HCT116 (cell line): ENCODE data around the gene CACNA1G. TPM values are rescaled to one million over a fixed set of nuclear protein-coding genes. Genes with fewer than 3 reads are reported as not detected.

Source experiments
- ATAC-seq: fragments of 200-7000 bp; cut with Tn5 transposase; 2 replicates; pipeline ENCODE4 v1.9.1; 2020; ENCODE audit warnings: mild to moderate bottlenecking, moderate library complexity
- BruUV-seq: library from RNA; stranded (reverse); fragments of 400-500 nt; replicated peaks from 2 replicates; lab custom pipeline; 2021; lab: Mats Ljungman, UMichigan
- CTCF ChIA-PET: fragments of 300-600 bp; sonication (Branson Sonifier 250); formaldehyde crosslinking; loops from one replicate; lab custom pipeline; 2021; ENCODE audit warnings: antibody characterized with exemption; lab: Charles Lee
- POLR2A ChIA-PET: fragments of 300-600, 350-600 bp; sonication (Branson Sonifier 250); formaldehyde crosslinking; loops from one replicate; lab custom pipeline; 2021; ENCODE audit warnings: antibody characterized with exemption; lab: Charles Lee
- RAD21 ChIA-PET, 2 experiments: fragments of 300-600 bp; sonication (Branson Sonifier 250); formaldehyde crosslinking; loops; one replicate each; lab custom pipeline; 2023; ENCODE audit warnings: low total read pairs in 2 of 2; ENCODE audit not compliant: uncharacterized antibody in 2 of 2, unreplicated experiment in 2 of 2, low non-redundant PET in 1 of 2; lab: Charles Lee
- DNase-seq: peaks from one replicate; pipeline ENCODE4 v3.0.0-alpha.2; 2010; ENCODE audit warnings: low read depth, low spot score
- H2AFZ ChIP-seq: fragments of 200-600 bp; shearing (Covaris generic), sonication (generic); 2 replicates; pipeline ENCODE4 v1.6.1; 2017; ENCODE audit warnings: low read depth, mixed run types, mixed read lengths, antibody characterized with exemption, low read length; ENCODE audit not compliant: poor library complexity, severe bottlenecking
- H3K27ac ChIP-seq: 2 replicates; pipeline ENCODE4 v1.5.1; 2012; ENCODE audit warnings: low read depth, low read length
- H3K27me3 ChIP-seq: fragments of 200-600 bp; sonication (generic); 2 replicates; pipeline ENCODE4 v1.6.1; 2016; ENCODE audit warnings: mixed run types, low read length, mixed read lengths; ENCODE audit not compliant: insufficient read depth
- H3K36me3 ChIP-seq, 2 experiments: fragments of 200-500 bp in 1 of 2; fragments of 200-600 bp in 1 of 2; sonication (Bioruptor generic) in 1 of 2; sonication (generic) in 1 of 2; 2 replicates each; pipeline versions ENCODE4 v1.5.1 to v1.6.1; 2014 to 2016; ENCODE audit warnings: low read length in 2 of 2, inconsistent platforms in 1 of 2, mixed read lengths in 1 of 2, mixed run types in 1 of 2; ENCODE audit not compliant: insufficient read depth in 2 of 2, control insufficient read depth in 1 of 2
- H3K4me1 ChIP-seq, 2 experiments: fragments of 200-600 bp in 1 of 2; sonication (generic) in 1 of 2; 2 replicates each; pipeline versions ENCODE4 v1.5.1 to v1.6.1; 2012 to 2017; ENCODE audit warnings: low read length in 2 of 2, inconsistent platforms in 1 of 2, mild to moderate bottlenecking in 1 of 2, mixed read lengths in 1 of 2, mixed run types in 1 of 2, moderate library complexity in 1 of 2; ENCODE audit not compliant: insufficient read depth in 2 of 2, control insufficient read depth in 1 of 2
- H3K4me2 ChIP-seq: fragments of 200-600 bp; sonication (generic); 2 replicates; pipeline ENCODE4 v1.6.1; 2017; ENCODE audit warnings: mixed run types, low read length, mixed read lengths
- H3K4me3 ChIP-seq, 2 experiments: fragments of 200-600 bp in 1 of 2; sonication (generic) in 1 of 2; replicated peaks in 1 of 2; 2 replicates each; pipeline ENCODE4 v1.5.1; 2011 to 2016; ENCODE audit warnings: low read length in 2 of 2, control low read depth in 1 of 2, low read depth in 1 of 2, mild to moderate bottlenecking in 1 of 2, mixed read lengths in 1 of 2, mixed run types in 1 of 2
- H3K79me2 ChIP-seq: fragments of 200-600 bp; sonication (generic); 2 replicates; pipeline ENCODE4 v1.6.1; 2017; ENCODE audit warnings: mild to moderate bottlenecking, mixed run types, low read length, moderate library complexity, mixed read lengths; ENCODE audit not compliant: insufficient read depth
- H3K9ac ChIP-seq: fragments of 200-600 bp; sonication (generic); 2 replicates; pipeline ENCODE4 v1.6.1; 2016; ENCODE audit warnings: low read length, mixed read lengths
- H3K9me2 ChIP-seq: fragments of 200-600 bp; sonication (generic), shearing (Covaris generic); 2 replicates; pipeline ENCODE4 v1.6.1; 2017; ENCODE audit warnings: mixed run types, mild to moderate bottlenecking, moderate library complexity; ENCODE audit not compliant: insufficient read depth
- H3K9me3 ChIP-seq, 2 experiments: fragments of 200-500 bp in 1 of 2; fragments of 200-600 bp in 1 of 2; sonication (Bioruptor generic) in 1 of 2; sonication (generic) in 1 of 2; 2 replicates each; pipeline ENCODE4 v1.6.1; 2014 to 2017; ENCODE audit warnings: low read length in 2 of 2, mixed read lengths in 2 of 2, inconsistent platforms in 1 of 2, low read depth in 1 of 2, mild to moderate bottlenecking in 1 of 2, mixed run types in 1 of 2, moderate library complexity in 1 of 2; ENCODE audit not compliant: control insufficient read depth in 1 of 2, insufficient read depth in 1 of 2
- H4K20me1 ChIP-seq: fragments of 200-600 bp; sonication (generic), shearing (Covaris generic); 2 replicates; pipeline ENCODE4 v1.6.1; 2017; ENCODE audit warnings: mixed run types, mild to moderate bottlenecking, moderate library complexity; ENCODE audit not compliant: insufficient read depth
- CBX3 ChIP-seq: IDR thresholded peaks from 2 replicates; pipeline ENCODE4 v1.6.1; 2012; ENCODE audit warnings: low read depth
- CEBPB ChIP-seq: IDR thresholded peaks from 2 replicates; pipeline ENCODE4 v1.6.1; 2012; ENCODE audit warnings: low read depth
- CTCF ChIP-seq, 3 experiments: fragments of 200-600 bp in 1 of 3; sonication (generic) in 1 of 3; IDR thresholded peaks in 2 of 3; conservative IDR thresholded peaks in 1 of 3; 2 replicates each; pipeline ENCODE4 v1.5.1; 2012 to 2017; ENCODE audit warnings: low read depth in 2 of 3, low read length in 2 of 3, antibody characterized with exemption in 1 of 3, borderline replicate concordance in 1 of 3, control low read depth in 1 of 3, mild to moderate bottlenecking in 1 of 3, mixed read lengths in 1 of 3, mixed run types in 1 of 3, moderate library complexity in 1 of 3; ENCODE audit not compliant: insufficient read depth in 1 of 3
- EGR1 ChIP-seq: IDR thresholded peaks from 2 replicates; pipeline ENCODE4 v1.6.1; 2012; ENCODE audit warnings: low read depth
- EZH2 ChIP-seq: fragments of 200-600 bp; sonication (generic); IDR thresholded peaks from 2 replicates; pipeline ENCODE4 v1.6.1; 2017; ENCODE audit warnings: antibody characterized with exemption, mixed run types
- EZH2phosphoT487 ChIP-seq: fragments of 200-600 bp; IDR thresholded peaks from 2 replicates; pipeline ENCODE4 v1.6.1; 2018; ENCODE audit warnings: antibody characterized with exemption, borderline replicate concordance
- FOSL1 ChIP-seq: IDR thresholded peaks from 2 replicates; pipeline ENCODE4 v1.6.1; 2012; ENCODE audit warnings: low read depth
- JUND ChIP-seq: IDR thresholded peaks from 2 replicates; pipeline ENCODE4 v1.6.1; 2012
- POLR2AphosphoS5 ChIP-seq: IDR thresholded peaks from 2 replicates; pipeline ENCODE4 v1.6.1; 2011; ENCODE audit warnings: mild to moderate bottlenecking, low read depth, low read length, moderate library complexity
- RAD21 ChIP-seq: IDR thresholded peaks from 2 replicates; pipeline ENCODE4 v1.6.1; 2012; ENCODE audit warnings: low read depth, mild to moderate bottlenecking
- REST ChIP-seq: IDR thresholded peaks from 2 replicates; pipeline ENCODE4 v1.6.1; 2012; ENCODE audit warnings: low read depth
- SIN3A ChIP-seq: IDR thresholded peaks from 2 replicates; pipeline ENCODE4 v1.6.1; 2012; ENCODE audit warnings: low read depth
- SP1 ChIP-seq: IDR thresholded peaks from 2 replicates; pipeline ENCODE4 v1.6.1; 2012; ENCODE audit warnings: low read depth
- SRF ChIP-seq: IDR thresholded peaks from 2 replicates; pipeline ENCODE4 v1.6.1; 2012; ENCODE audit warnings: low read depth
- TCF7L2 ChIP-seq: IDR thresholded peaks from 2 replicates; pipeline ENCODE4 v1.7.0; 2011; ENCODE audit warnings: borderline replicate concordance, inconsistent platforms; ENCODE audit not compliant: insufficient read depth, insufficient read length; ENCODE audit errors: extremely low read depth
- ZFX ChIP-seq: fragments of 450-650 bp; IDR thresholded peaks from 2 replicates; pipeline ENCODE4 v1.6.1; 2017
- ZNF274 ChIP-seq: fragments of 200-500 bp; sonication (Bioruptor generic); IDR thresholded peaks from 2 replicates; pipeline ENCODE4 v1.6.1; 2014; ENCODE audit warnings: mild to moderate bottlenecking, low read depth, low read length, inconsistent platforms
- intact Hi-C: fragments of 100-400 bp; cut with micrococcal nuclease; formaldehyde crosslinking; loops from 2 replicates; pipeline ENCODE4 v1.10.0; 2022
- total RNA-seq: library from RNA; stranded (reverse); gene quantifications from one replicate; pipeline ENCODE4 v1.2.1, GENCODE V29; 2021; ENCODE audit not compliant: unreplicated experiment
- TF ChIP-seq, protein P1 (sequence below): IDR thresholded peaks from 2 replicates; pipeline ENCODE4 v1.6.1; 2011; ENCODE audit warnings: mild to moderate bottlenecking, low read length, moderate library complexity; ENCODE audit not compliant: insufficient replicate concordance; ENCODE audit errors: extremely low read depth

CACNA1G gene
- total RNA-seq, 1 experiment from 2014 or later, result 3.4 TPM

DNA sequence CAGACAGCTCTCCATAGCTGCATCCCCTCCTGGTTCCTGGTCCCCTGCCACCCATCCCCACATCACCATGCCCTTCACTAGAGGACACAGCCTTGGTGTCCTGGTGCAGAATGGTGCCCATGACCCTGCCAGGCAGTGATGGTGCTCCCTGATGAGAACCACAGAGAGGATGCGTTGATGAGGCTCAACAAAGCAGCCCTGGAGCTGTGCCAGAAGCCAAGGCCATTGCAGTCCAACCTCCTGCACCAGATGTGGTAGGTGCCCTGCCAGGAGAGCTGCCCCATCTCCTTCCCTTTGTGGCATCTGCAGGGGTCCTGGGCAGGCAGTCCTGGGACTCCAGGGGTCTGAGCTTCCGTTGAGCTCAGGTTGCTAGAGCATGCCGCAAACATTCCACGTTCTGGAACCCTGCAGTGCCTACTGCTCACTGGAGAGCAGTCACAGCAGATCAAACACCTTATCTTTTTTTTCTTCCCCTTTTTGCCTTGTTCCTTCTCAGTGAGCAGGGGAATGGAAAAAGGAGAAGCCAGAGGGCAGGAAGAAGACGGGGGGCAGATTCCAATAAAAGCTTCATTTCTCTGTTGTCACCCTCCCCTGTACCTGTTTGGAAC, 33.3 kb upstream of the CACNA1G start:
- Histone ChIP-seq H3K79me2 (no peaks in the 10 kb centered on the region), H3K4me1 (peaks cover 13% of the 10 kb centered on the region in 2 experiments), H3K4me2 (no peak overlapping the region), H3K9me2 (no peaks in the 10 kb centered on the region), H2AFZ (no peak overlapping the region), H3K9ac (no peak overlapping the region), H3K27ac (no peak overlapping the region), H3K27me3 (no peaks in the 10 kb centered on the region), H3K4me3 (no peak overlapping the region), H4K20me1 (no peaks in the 10 kb centered on the region), H3K36me3 (no peaks in the 10 kb centered on the region), H3K9me3 (no peaks in the 10 kb centered on the region)
- ChIA-PET RAD21 (no interaction called here), CTCF (no interaction called here), POLR2A (no interaction called here)
- intact Hi-C loops, result no loop called here
- DNase-seq (no peak), ATAC-seq (no peak)
- TF ChIP-seq JUND (no peak), CTCF (IDR thresholded peaks at IDR 0.05 in 2 of 3, conservative IDR thresholded peaks at IDR 0.05 in 1 of 3; ENCODE audit: borderline replicate concordance in 1 of 3, insufficient read depth in 1 of 3, low read depth in 2 of 3, low read length in 2 of 3) (no peak), TCF7L2 (no peak), POLR2AphosphoS5 (no peak), ZFX (no peak), RAD21 (no peak), EZH2 (no peak), SP1 (no peak), FOSL1 (no peak), SRF (no peak), CBX3 (no peak), REST (no peak), ZNF274 (no peak), CEBPB (no peak), SIN3A (no peak), EZH2phosphoT487 (no peak), EGR1 (no peak)
- TF ChIP-seq, protein P1, sequence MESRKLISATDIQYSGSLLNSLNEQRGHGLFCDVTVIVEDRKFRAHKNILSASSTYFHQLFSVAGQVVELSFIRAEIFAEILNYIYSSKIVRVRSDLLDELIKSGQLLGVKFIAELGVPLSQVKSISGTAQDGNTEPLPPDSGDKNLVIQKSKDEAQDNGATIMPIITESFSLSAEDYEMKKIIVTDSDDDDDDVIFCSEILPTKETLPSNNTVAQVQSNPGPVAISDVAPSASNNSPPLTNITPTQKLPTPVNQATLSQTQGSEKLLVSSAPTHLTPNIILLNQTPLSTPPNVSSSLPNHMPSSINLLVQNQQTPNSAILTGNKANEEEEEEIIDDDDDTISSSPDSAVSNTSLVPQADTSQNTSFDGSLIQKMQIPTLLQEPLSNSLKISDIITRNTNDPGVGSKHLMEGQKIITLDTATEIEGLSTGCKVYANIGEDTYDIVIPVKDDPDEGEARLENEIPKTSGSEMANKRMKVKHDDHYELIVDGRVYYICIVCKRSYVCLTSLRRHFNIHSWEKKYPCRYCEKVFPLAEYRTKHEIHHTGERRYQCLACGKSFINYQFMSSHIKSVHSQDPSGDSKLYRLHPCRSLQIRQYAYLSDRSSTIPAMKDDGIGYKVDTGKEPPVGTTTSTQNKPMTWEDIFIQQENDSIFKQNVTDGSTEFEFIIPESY, result no peak
- BruUV-seq, result no TSS peak
